ENCODE measurements around the gene OSBPL8. TPM values are rescaled to one million over a fixed set of nuclear protein-coding genes. Genes with fewer than 3 reads are reported as not detected.

Gene OSBPL8
- total and polyA plus RNA-seq, 12 donors = 3.7 to 154 (median 45.1) TPM

- DNase-seq = no peak
- no peaks in the 10 kb centered on the region for H3K27me3 ChIP-seq
- H3K9me3 ChIP-seq (replicated peaks in 1 of 3) = no peaks in the 10 kb centered on the region
- H3K4me3 ChIP-seq = no peak overlapping the region
- H3K36me3 ChIP-seq (replicated peaks in 1 of 2) = no peaks in the 10 kb centered on the region
- intact Hi-C loops (cut with DNase I) = no loop called here
- H3K27ac ChIP-seq = no peak overlapping the region
- WGBS, 4 donors = 63 to 77% (median 68%) methylated on average over 3 of the region's 3 CpGs
- TF ChIP-seq CTCF (IDR thresholded peaks at IDR 0.05) (no peak), POLR2A (IDR thresholded peaks at IDR 0.05) (no peak)
- H3K4me1 ChIP-seq (replicated peaks in 1 of 2) = no peaks in the 10 kb centered on the region
Measured at GRCh38 chr12:76568888-76569551, 9.4 kb upstream of the OSBPL8 start.

GRCh38 chr12:76568130-76568529 lies 8.6 kb upstream of the OSBPL8 start:
- Histone ChIP-seq H3K36me3 (replicated peaks in 1 of 2) (no peaks in the 10 kb centered on the region), H3K4me1 (replicated peaks in 1 of 2) (peaks cover 0 to under 1% of the 10 kb centered on the region in 2 donors), H3K27ac (no peak overlapping the region), H3K4me3 (no peak overlapping the region), H3K27me3 (no peaks in the 10 kb centered on the region), H3K9me3 (replicated peaks in 1 of 3) (no peaks in the 10 kb centered on the region)
- no peak for DNase-seq
- no peak for TF ChIP-seq POLR2A (IDR thresholded peaks at IDR 0.05)
- no peak for TF ChIP-seq CTCF (IDR thresholded peaks at IDR 0.05)
- WGBS, 4 donors = 85 to 89% (median 88%) methylated on average over 3 of the region's 3 CpGs
- intact Hi-C loops (cut with DNase I) = no loop called here

GRCh38 chr12:76563061-76563460 lies 3.5 kb upstream of the OSBPL8 start:
- Histone ChIP-seq H3K9me3 (replicated peaks in 1 of 3) (no peaks in the 10 kb centered on the region), H3K4me3 (peak overlapping the region in 1 of 4 donors; percentile 24), H3K27ac (no peak overlapping the region), H3K27me3 (no peaks in the 10 kb centered on the region), H3K4me1 (replicated peaks in 1 of 2) (peaks cover 6 to 17% of the 10 kb centered on the region in 2 donors), H3K36me3 (replicated peaks in 1 of 2) (no peaks in the 10 kb centered on the region)
- no peak for DNase-seq
- WGBS, 4 donors = 68 to 85% (median 82%) methylated on average over 2 of the region's 2 CpGs
- TF ChIP-seq CTCF (IDR thresholded peaks at IDR 0.05) (no peak), POLR2A (IDR thresholded peaks at IDR 0.05) (no peak)
- intact Hi-C loops (cut with DNase I) = no loop called here

- WGBS, 4 donors = 51 to 61% (median 57%) methylated on average over 3 of the region's 3 CpGs
- Histone ChIP-seq H3K9me3 (replicated peaks in 1 of 3) (no peaks in the 10 kb centered on the region), H3K4me1 (replicated peaks in 1 of 2) (peaks cover 6 to 27% of the 10 kb centered on the region in 2 donors), H3K36me3 (replicated peaks in 1 of 2) (no peaks in the 10 kb centered on the region), H3K27ac (no peak overlapping the region), H3K27me3 (no peaks in the 10 kb centered on the region), H3K4me3 (no peak overlapping the region)
- intact Hi-C loops (cut with DNase I) = no loop called here
- no peak for TF ChIP-seq CTCF (IDR thresholded peaks at IDR 0.05)
- no peak for TF ChIP-seq POLR2A (IDR thresholded peaks at IDR 0.05)
- DNase-seq = no peak
Measured at GRCh38 chr12:76562130-76562529, 2.6 kb upstream of the OSBPL8 start.

All from adrenal gland (tissue), 12 donors.